IPS-18c (cell line): ENCODE measurements around the gene PLCZ1.

Source experiments
- H3K4me3 ChIP-seq: 2 replicates; pipeline ENCODE4 v1.7.0; 2013; ENCODE audit warnings: low read depth, mild to moderate bottlenecking, low read length, moderate library complexity; ENCODE audit not compliant: insufficient read depth
- H3K9me3 ChIP-seq: one replicate; pipeline ENCODE4 v1.6.1; 2013; ENCODE audit warnings: mild to moderate bottlenecking, low read length, moderate library complexity; ENCODE audit not compliant: control insufficient read depth, insufficient read depth

PLCZ1 gene

DNA sequence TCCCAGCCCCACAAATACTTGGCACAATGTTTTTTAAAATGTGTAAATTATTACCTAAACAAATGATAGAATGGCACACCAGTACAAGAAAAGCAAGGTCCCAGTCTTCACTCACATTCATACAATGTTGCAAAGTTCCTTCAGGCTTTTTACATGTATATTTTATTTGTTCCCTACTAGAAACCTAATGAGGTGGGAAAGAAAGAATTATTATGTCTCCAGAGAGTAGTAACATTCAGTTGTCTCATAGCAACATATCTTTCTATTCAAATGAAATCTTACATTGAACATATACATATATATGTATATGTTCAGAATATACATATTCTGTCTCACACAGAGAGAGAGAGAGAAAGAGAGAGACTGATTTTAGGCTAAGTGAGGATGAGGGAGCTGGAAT, 85.2 kb downstream of the PLCZ1 start:
- Histone ChIP-seq H3K9me3 (no peaks in the 10 kb centered on the region), H3K4me3 (no peak overlapping the region)

- H3K4me3 ChIP-seq, result no peak overlapping the region
- no peaks in the 10 kb centered on the region for H3K9me3 ChIP-seq
Measured at GRCh38 chr12:18651525-18651924, 86.3 kb downstream of the PLCZ1 start.

DNA sequence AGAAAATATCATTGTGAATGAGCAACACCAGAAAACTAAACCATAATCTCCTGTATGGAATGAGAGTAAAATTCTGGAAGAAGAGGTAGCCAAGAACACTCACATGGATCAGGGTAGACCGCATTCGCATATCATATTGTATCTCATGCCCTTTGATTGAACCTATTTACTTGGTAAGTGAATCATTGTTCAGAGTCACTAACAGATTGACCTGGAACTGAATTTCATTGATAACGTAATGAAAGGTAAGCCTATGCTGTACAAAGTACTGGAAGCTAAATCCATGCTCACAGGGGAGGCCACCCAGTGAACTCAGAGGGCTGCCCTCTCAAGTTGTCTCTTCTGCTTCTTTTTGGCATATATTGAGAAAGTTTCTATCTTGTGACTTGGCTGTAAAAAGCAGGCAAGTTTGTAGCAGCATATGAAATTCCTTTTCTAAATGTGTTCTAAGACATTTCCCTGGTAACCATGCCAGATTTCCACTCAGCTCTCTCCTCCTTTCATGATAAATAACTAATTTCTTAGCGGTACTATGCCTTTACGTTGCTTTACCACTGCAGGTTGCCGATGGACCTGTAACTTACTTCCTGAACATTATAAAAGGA, 91.4 kb downstream of the PLCZ1 start:
- H3K4me3 ChIP-seq, result no peak overlapping the region
- no peaks in the 10 kb centered on the region for H3K9me3 ChIP-seq

DNA sequence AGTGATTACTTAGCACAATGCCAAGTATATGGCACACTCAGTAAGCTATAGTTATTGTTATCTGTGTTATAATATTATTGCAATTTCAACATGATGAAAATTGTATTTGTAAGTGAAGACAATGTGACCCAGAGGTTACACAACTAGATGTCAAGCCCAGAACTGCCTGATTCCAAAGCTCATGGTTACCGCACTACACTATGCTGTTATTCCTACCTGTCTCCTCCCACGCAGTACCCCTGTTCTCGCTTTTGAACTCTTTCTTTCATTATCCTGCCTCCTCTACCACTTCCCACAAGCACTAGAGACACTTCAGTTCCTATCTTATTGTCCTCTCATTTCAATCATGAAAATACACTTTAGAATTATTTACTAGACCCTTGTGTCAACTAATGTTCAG, 93.2 kb downstream of the PLCZ1 start:
- H3K9me3 ChIP-seq, result no peaks in the 10 kb centered on the region
- no peak overlapping the region for H3K4me3 ChIP-seq

GRCh38 chr12:18643681-18644080, 94.1 kb downstream of the PLCZ1 start:
- no peak overlapping the region for H3K4me3 ChIP-seq
- no peaks in the 10 kb centered on the region for H3K9me3 ChIP-seq

DNA sequence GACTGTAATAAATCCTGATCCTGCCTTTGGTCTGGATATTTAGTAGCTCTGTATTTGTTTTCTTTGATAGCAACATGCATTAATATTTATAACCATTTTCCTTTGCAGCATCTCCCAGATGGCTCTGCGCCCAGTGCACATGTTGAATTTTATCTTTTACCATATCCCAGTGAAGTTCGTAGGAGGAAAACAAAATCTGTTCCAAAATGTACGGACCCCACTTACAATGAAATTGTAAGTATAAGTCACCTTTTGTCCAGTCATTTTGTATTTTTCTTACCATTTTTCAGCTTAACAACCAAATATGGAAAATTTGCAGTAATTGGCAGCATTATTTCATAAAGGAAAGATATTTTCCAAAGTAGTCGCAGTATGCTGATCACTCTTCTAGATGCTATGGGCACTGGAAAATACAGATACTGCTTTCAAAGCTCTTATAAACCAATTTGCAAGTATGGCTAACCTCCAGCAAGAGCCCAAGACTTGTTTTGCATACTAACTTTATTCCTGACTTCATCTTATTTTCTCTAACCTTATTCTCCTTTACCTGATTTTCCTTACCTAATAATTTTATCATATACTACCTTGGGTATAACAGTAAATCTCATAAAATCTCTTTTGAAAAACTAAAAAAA, 97.4 kb downstream of the PLCZ1 start:
- Histone ChIP-seq H3K4me3 (no peak overlapping the region), H3K9me3 (no peaks in the 10 kb centered on the region)

GRCh38 chr12:18634382-18634781, 103.4 kb downstream of the PLCZ1 start:
- Histone ChIP-seq H3K4me3 (no peak overlapping the region), H3K9me3 (no peaks in the 10 kb centered on the region)
